Large intestine (tissue), 3 donors: Measurements from ENCODE around the gene VRK1. TPM values are rescaled to one million over a fixed set of nuclear protein-coding genes. Genes with fewer than 3 reads are reported as not detected.

Source experiments
- DNase-seq, 2 donors: peaks; one replicate each; pipeline versions ENCODE4 v3.0.0 to v3.0.0-alpha.2; 2013
- H3K27ac ChIP-seq: one replicate; pipeline ENCODE4 v1.5.1; 2013; ENCODE audit warnings: low read length
- H3K27me3 ChIP-seq: 2 replicates; pipeline ENCODE4 v1.6.1; 2013; ENCODE audit warnings: low read length; ENCODE audit not compliant: control insufficient read depth, insufficient read depth
- H3K36me3 ChIP-seq: 2 replicates; pipeline ENCODE4 v1.6.1; 2013; ENCODE audit warnings: low read length; ENCODE audit not compliant: control insufficient read depth, insufficient read depth
- H3K4me1 ChIP-seq: one replicate; pipeline ENCODE4 v1.6.1; 2013; ENCODE audit warnings: low read length; ENCODE audit not compliant: control insufficient read depth, insufficient read depth
- H3K4me3 ChIP-seq: one replicate; pipeline ENCODE4 v1.5.1; 2013; ENCODE audit warnings: low read length
- H3K9me3 ChIP-seq: one replicate; pipeline ENCODE4 v1.6.1; 2013; ENCODE audit warnings: mild to moderate bottlenecking, low read depth, low read length, moderate library complexity; ENCODE audit not compliant: control insufficient read depth
- WGBS: methylation state at CpG from one replicate; pipeline ENCODE4 v1.1.5; 2013; ENCODE audit warnings: low lambda C conversion rate; ENCODE audit not compliant: insufficient coverage; 5-methylcytosine and 5-hydroxymethylcytosine counted together
- polyA plus RNA-seq: library from polyadenylated mRNA; unstranded; fragments of 120-200 nt; gene quantifications from one replicate; pipeline ENCODE4 v1.2.1, GENCODE V29; 2013

VRK1 gene
- polyA plus RNA-seq, 1 donor = 13.3 TPM

- no peaks in the 10 kb centered on the region for H3K27me3 ChIP-seq
- H3K27ac ChIP-seq = no peak overlapping the region
- H3K9me3 ChIP-seq = no peaks in the 10 kb centered on the region
- no peak for DNase-seq
- 83% methylated on average over 1 of the region's 5 CpGs for WGBS
- no peak overlapping the region for H3K4me3 ChIP-seq
- no peaks in the 10 kb centered on the region for H3K36me3 ChIP-seq
- H3K4me1 ChIP-seq = no peaks in the 10 kb centered on the region
These were observed 98.6 kb downstream of the VRK1 start for GRCh38 chr14:96895658-96896271.

- Histone ChIP-seq H3K27me3 (no peaks in the 10 kb centered on the region), H3K4me3 (no peak overlapping the region), H3K36me3 (no peaks in the 10 kb centered on the region), H3K9me3 (no peaks in the 10 kb centered on the region), H3K27ac (no peak overlapping the region), H3K4me1 (no peaks in the 10 kb centered on the region)
- DNase-seq = no peak
- no CpG with 5 or more reads among the region's 5 CpGs for WGBS
These were observed 100.0 kb downstream of the VRK1 start for GRCh38 chr14:96897184-96897583.

- 83% methylated on average over 1 of the region's 3 CpGs for WGBS
- DNase-seq = no peak
These were observed 104.0 kb downstream of the VRK1 start for GRCh38 chr14:96901227-96901626.

GRCh38 chr14:96902004-96902403, 104.8 kb downstream of the VRK1 start:
- H3K9me3 ChIP-seq = no peaks in the 10 kb centered on the region

More at GRCh38 chr14:96901227-96901626, 104.0 kb downstream of the VRK1 start:
- H3K36me3 ChIP-seq = no peaks in the 10 kb centered on the region
- H3K27me3 ChIP-seq = no peaks in the 10 kb centered on the region
- H3K27ac ChIP-seq = no peak overlapping the region
- H3K4me3 ChIP-seq = no peak overlapping the region
- H3K9me3 ChIP-seq = no peaks in the 10 kb centered on the region
- H3K4me1 ChIP-seq = no peaks in the 10 kb centered on the region

GRCh38 chr14:96903444-96904023, 106.4 kb downstream of the VRK1 start:
- H3K36me3 ChIP-seq = no peaks in the 10 kb centered on the region
- H3K9me3 ChIP-seq = no peaks in the 10 kb centered on the region
- no peaks in the 10 kb centered on the region for H3K4me1 ChIP-seq
- H3K27ac ChIP-seq = no peak overlapping the region
- DNase-seq = no peak
- WGBS = 60% methylated on average over 1 of the region's 8 CpGs
- no peak overlapping the region for H3K4me3 ChIP-seq
- no peaks in the 10 kb centered on the region for H3K27me3 ChIP-seq

More at GRCh38 chr14:96902004-96902403, 104.8 kb downstream of the VRK1 start:
- Histone ChIP-seq H3K4me3 (no peak overlapping the region), H3K27ac (no peak overlapping the region), H3K27me3 (no peaks in the 10 kb centered on the region), H3K36me3 (no peaks in the 10 kb centered on the region), H3K4me1 (no peaks in the 10 kb centered on the region)
- WGBS = no CpG with 5 or more reads among the region's 3 CpGs
- DNase-seq = no peak

- no CpG with 5 or more reads among the region's 3 CpGs for WGBS
- no peaks in the 10 kb centered on the region for H3K9me3 ChIP-seq
These were observed 107.0 kb downstream of the VRK1 start for GRCh38 chr14:96904201-96904600.

GRCh38 chr14:96905065-96905464, 107.9 kb downstream of the VRK1 start:
- Histone ChIP-seq H3K4me3 (no peak overlapping the region), H3K27me3 (no peaks in the 10 kb centered on the region), H3K4me1 (no peaks in the 10 kb centered on the region), H3K36me3 (no peaks in the 10 kb centered on the region), H3K27ac (no peak overlapping the region), H3K9me3 (peaks cover 2% of the 10 kb centered on the region)
- no CpG with 5 or more reads among the region's 1 CpG for whole genome bisulfite sequencing
- DNase-seq = no peak

More at GRCh38 chr14:96904201-96904600, 107.0 kb downstream of the VRK1 start:
- Histone ChIP-seq H3K27me3 (no peaks in the 10 kb centered on the region), H3K36me3 (no peaks in the 10 kb centered on the region), H3K4me3 (no peak overlapping the region), H3K4me1 (no peaks in the 10 kb centered on the region), H3K27ac (no peak overlapping the region)
- no peak for DNase-seq

GRCh38 chr14:96905825-96906224, 108.6 kb downstream of the VRK1 start:
- Histone ChIP-seq H3K36me3 (no peaks in the 10 kb centered on the region), H3K4me3 (no peak overlapping the region), H3K27ac (no peak overlapping the region), H3K27me3 (no peaks in the 10 kb centered on the region), H3K9me3 (peaks cover 3% of the 10 kb centered on the region), H3K4me1 (no peaks in the 10 kb centered on the region)
- WGBS = no CpG with 5 or more reads among the region's 3 CpGs
- DNase-seq = no peak

GRCh38 chr14:96906434-96906833, 109.3 kb downstream of the VRK1 start:
- WGBS = no CpG with 5 or more reads among the region's 1 CpG
- Histone ChIP-seq H3K36me3 (no peaks in the 10 kb centered on the region), H3K9me3 (peaks cover 3% of the 10 kb centered on the region), H3K27ac (no peak overlapping the region), H3K4me1 (no peaks in the 10 kb centered on the region), H3K27me3 (no peaks in the 10 kb centered on the region), H3K4me3 (no peak overlapping the region)
- DNase-seq = no peak

- Histone ChIP-seq H3K4me1 (no peaks in the 10 kb centered on the region), H3K36me3 (no peaks in the 10 kb centered on the region), H3K4me3 (no peak overlapping the region)
These were observed 112.7 kb downstream of the VRK1 start for GRCh38 chr14:96909841-96910364.

More at GRCh38 chr14:96909841-96910364, 112.7 kb downstream of the VRK1 start:
- H3K27me3 ChIP-seq = no peaks in the 10 kb centered on the region
- no peak overlapping the region for H3K27ac ChIP-seq
- peaks cover 3% of the 10 kb centered on the region for H3K9me3 ChIP-seq
- no CpG with 5 or more reads among the region's 1 CpG for WGBS
- no peak for DNase-seq
